NCI-H82 treated with DMSO at 0.1 percent for 48 hours (cell line): ENCODE results near the gene SLC37A1.

Experiments
- DNase-seq: peaks from one replicate; lab custom pipeline; 2025; ENCODE audit not compliant: unreplicated experiment; lab: John Stamatoyannopoulos, UW

The SLC37A1 gene

DNA sequence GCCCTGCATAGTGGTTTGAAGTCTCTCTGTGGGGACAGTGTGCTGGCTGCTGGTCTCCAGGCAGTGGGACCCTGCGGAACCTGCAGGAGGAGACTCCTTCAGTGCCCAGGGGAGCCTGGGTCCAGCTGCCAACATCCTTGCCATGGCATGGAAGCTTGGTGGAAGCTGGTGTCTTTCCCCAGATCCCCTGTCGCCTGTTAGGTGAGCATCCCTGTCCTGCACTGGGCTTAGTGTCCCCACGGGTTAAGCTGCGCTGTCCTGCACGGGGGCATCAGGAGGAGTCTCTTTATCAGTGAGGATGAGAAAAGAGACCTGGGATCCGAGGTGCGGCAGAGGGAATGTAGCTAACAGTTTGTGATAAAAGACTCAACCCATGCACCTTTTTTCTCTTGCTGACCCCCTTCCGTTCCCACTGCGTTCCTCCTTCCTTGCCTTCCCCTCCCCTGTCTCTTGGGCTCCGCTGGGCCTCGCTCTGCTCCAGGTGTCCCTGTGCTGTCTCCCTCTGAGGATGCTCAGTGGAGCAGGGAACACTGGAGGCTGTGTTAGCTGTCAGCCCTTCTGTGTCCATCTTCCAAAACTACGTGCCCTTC lies 59.3 kb downstream of the SLC37A1 start:
- no peak for DNase-seq

DNA sequence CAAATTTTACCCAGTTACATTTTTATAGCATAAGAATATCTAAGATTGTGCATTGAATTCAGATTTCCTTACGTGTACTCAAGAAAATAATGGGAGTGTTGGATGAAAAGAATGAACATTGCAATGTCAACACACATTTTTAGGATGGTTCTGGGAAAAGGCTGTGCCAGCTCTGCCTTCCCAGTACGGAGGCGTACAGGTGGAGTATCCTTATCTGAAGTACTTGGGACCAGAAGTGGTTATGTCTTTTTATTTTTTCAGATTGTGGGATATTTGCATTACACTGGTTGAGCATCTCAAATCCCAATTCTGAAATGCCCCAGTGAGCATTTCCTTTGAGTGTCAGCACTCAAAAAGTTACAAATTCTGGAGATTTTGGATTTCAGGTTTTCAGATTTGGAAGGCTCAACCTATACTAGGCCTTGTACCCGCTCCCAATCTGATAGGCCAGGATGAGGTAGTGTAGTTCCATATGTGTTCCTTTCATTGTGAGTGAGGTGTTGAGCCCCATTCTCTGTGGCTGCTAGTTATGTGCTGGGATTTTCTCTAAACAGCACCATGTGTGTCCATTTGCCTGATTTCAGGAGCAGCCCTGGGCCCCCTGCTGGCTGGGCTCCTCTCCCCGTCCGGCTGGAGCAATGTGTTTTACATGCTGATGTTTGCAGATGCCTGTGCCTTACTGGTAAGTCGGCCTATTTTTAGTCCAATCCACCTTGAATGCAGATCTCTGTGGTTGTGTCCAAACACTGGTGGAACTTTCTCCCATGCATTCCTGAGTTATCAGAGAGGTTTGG lies 60.8 kb downstream of the SLC37A1 start:
- no peak for DNase-seq

- no peak for DNase-seq
Observed at GRCh38 chr21:42575111-42575510, 61.5 kb downstream of the SLC37A1 start.

GRCh38 chr21:42576639-42577038 lies 63.0 kb downstream of the SLC37A1 start:
- no peak for DNase-seq

- DNase-seq, result no peak
Observed at GRCh38 chr21:42578034-42578433, 64.4 kb downstream of the SLC37A1 start.

GRCh38 chr21:42578761-42579415 lies 65.2 kb downstream of the SLC37A1 start:
- DNase-seq, result no peak

GRCh38 chr21:42579456-42580075 lies 65.9 kb downstream of the SLC37A1 start:
- no peak for DNase-seq

DNA sequence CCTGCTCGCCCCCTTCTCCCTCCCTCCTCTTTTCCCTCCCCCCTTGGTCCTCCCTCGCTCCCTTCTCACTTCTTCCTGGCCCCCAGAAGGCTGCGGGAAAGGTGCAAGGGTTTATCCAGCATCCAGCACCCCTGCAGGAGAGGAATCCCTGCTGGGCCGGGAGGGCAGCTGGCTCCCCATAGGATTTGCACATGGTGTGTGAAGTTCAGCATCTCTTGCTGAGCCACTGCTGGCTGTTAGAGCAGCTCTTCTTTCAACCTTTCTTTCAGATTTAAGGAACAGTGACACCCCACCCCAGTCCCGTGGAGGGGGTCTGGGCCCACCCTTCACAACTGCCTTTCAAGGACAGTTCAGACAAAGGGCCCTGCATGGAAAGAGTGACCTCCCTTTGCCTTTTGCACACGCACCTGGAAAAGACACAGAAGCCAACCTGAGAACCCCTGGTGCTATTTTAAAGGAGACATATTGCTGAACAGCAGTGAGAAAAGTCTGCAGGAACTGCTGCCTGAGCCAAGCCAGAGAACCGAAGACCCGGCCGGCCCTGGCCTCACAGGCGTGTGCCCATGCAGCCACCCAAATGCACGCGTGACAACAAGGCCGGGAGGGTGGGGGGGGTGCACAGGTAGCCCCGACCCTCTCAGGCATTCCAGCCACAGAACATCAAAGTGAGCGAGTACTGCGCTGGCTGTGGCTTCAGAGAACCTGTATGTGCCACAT lies 66.6 kb downstream of the SLC37A1 start:
- DNase-seq, result no peak

DNA sequence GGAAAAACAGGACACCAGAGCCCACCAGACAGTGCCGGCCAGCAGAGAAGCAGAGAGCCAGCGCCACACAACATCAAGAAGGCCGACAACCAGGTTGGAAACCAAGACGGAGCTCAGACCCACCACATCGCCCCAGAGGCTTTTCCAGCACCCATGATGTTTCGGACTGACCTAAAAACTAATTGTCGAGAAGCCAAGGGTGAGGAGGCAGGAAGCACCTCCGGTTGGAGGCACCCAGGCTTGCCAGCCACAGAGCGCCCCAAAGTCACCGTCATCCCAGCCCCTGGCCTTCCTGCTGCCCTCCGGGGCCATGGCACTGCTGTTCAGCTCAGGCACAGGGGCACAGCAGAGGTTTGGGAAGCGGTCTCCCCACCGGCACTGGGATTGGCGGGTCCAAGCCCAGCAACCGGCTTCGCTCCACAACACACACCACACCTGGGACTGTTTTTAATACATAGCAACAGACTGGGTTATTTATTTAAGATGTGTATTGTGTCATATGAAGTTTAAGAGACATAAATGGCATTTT lies 67.2 kb downstream of the SLC37A1 start:
- DNase-seq, result no peak

GRCh38 chr21:42581336-42581992 lies 67.8 kb downstream of the SLC37A1 start:
- no peak for DNase-seq

- DNase-seq, result no peak
Observed at GRCh38 chr21:42581993-42582786, 68.5 kb downstream of the SLC37A1 start.

DNA sequence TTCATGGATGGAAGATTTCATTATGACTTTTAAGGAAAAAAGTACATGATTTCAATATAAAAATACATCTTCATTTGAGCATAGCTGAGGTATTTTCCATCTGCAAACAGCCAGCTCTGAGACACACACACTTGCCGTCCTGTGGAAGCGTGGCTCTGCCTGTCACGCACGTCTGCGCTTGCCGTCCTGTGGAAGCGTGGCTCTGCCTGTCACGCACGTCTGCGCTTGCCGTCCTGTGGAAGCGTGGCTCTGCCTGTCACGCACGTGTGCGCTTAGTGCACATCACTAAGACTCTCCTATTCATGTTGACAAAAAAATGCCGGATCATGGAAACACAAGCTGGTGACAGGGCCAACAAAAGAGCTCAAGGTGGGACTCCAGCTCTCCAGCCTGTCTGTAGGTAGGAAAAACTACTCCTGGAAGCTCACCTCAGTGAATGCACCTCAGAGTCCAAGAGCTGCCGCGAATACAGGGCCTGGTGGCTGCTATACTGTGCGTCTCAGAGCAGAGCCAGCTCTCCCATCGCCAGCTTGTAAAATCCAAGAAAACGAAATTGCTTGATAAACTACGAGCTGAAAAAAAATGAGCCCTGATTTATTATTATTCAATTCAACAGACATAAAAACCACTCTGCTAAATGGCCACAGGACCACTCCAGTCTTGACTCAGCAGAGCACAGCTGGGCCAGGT lies 69.3 kb downstream of the SLC37A1 start:
- DNase-seq, result no peak

GRCh38 chr21:42583477-42584295 lies 70.0 kb downstream of the SLC37A1 start:
- DNase-seq, result no peak

DNA sequence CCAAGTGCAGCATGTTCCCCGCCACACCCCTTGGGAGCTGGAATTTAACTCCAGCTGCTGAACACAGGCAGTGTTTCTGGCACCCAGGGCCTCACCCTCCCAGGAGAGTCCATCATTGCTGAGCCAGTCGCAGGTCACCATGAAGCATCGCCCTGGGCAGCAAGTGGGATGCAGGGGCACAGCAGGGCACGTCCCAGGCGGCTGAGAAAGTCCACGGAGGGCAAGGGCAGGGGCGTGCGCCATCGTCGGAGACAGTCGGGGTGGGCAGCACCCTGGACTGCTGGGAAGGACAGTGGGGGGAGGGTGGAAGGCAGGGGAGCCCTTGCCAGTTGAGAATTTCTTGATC lies 70.6 kb downstream of the SLC37A1 start:
- DNase-seq, result no peak

DNA sequence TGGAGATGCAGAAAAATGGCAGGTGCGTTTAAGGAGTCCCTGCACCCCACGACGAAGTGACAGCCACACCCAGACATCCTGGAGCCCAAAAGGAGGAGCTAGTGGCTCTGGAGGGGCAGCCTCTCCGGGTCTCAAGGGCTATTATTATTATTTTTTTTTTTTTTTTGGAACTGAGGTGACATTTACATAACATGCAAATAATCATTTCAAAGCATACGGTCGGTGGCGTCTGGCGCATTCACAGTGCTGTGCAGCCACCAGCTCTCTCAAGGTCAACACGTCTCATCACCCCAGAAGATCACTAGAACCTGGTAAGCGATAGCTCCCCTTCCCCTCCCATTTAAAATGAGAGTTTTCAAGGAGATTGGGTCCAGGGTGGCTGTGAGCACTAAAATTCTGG lies 72.2 kb downstream of the SLC37A1 start:
- DNase-seq, result no peak

- no peak for DNase-seq
Observed at GRCh38 chr21:42586406-42586805, 72.8 kb downstream of the SLC37A1 start.

DNA sequence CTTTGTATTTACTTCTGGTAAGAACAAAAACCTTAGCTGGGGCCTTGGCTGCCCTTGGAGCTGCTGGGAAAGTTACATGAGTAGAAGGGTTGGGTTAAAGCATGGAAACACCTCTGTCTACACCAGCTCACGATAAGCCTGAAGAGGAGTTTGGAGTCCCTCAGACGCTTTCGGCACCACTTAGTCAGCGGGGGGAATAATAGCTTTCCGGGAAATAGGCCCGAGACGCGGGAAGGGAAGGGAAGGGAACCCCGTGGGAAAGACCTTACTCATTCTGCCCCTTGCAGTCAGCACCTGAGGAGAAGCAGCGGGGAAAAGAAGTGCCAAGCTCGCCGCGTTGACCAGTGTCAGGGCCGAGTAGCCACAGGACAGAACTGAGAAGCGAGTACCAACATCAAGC lies 73.4 kb downstream of the SLC37A1 start:
- DNase-seq, result no peak

- no peak for DNase-seq
Observed at GRCh38 chr21:42590431-42591131, 76.9 kb downstream of the SLC37A1 start.
